ENCODE data around the gene MBD4. TPM values are rescaled to one million over a fixed set of nuclear protein-coding genes. Genes with fewer than 3 reads are reported as not detected.
"Not testable (repeated sequence)": the region's sequence is repeated elsewhere in the genome, so short reads cannot be mapped to it uniquely, and the experiment has no call there.

MBD4 gene
- total RNA-seq, 2 experiments from 2014 or later = 38.9 to 44.5 TPM

- H3K27ac Mint-ChIP-seq = peak overlapping the region; percentile 98
- peak; percentile 6 for ATAC-seq
- no peaks in the 10 kb centered on the region for H3K27me3 Mint-ChIP-seq
- peak; percentile 20 for DNase-seq
- intact Hi-C loops (cut with micrococcal nuclease) = no loop called here
- peaks cover 19% of the 10 kb centered on the region for H3K36me3 Mint-ChIP-seq (ENCODE audit: low read depth)
- ChIA-PET CTCF (interaction anchor here (0.7 to 2.8 kb wide), 6 partner anchors 14 to 82 kb away, joined by 3 to 14 read pairs (median 9); a partner anchor contains a TSS), POLR2A (interaction anchor here (0.6 to 3.2 kb wide), 5 partner anchors 31 to 974 kb away, joined by 3 to 22 read pairs (median 4); a partner anchor contains a TSS)
- TF ChIP-seq CTCF (IDR thresholded peaks at IDR 0.05) = no peak
- H3K4me1 Mint-ChIP-seq (ENCODE audit: low read depth) = peaks cover 33% of the 10 kb centered on the region
- peak overlapping the region; percentile 92 for H3K4me3 Mint-ChIP-seq
- no peaks in the 10 kb centered on the region for H3K9me3 Mint-ChIP-seq
Observed at GRCh38 chr3:129398803-129399144, 41.0 kb downstream of the MBD4 start.

- ATAC-seq; DNase-seq; H3K9me3 Mint-ChIP-seq; H3K4me3 Mint-ChIP-seq; H3K27ac Mint-ChIP-seq; intact Hi-C loops (cut with micrococcal nuclease); POLR2A ChIA-PET; CTCF ChIA-PET; H3K27me3 Mint-ChIP-seq: not testable (repeated sequence)
- peaks cover 29% of the 10 kb centered on the region for H3K4me1 Mint-ChIP-seq (ENCODE audit: low read depth)
- H3K36me3 Mint-ChIP-seq (ENCODE audit: low read depth) = peaks cover 42% of the 10 kb centered on the region
Observed at GRCh38 chr3:129393760-129394564, 45.8 kb downstream of the MBD4 start.

GRCh38 chr3:129393271-129393670 is 46.5 kb downstream of the MBD4 start:
- no peak for TF ChIP-seq CTCF (IDR thresholded peaks at IDR 0.05)
- H3K27me3 Mint-ChIP-seq = no peaks in the 10 kb centered on the region
- intact Hi-C loops (cut with micrococcal nuclease) = no loop called here
- H3K36me3 Mint-ChIP-seq (ENCODE audit: low read depth) = peaks cover 38% of the 10 kb centered on the region
- H3K4me3 Mint-ChIP-seq = no peak overlapping the region
- POLR2A ChIA-PET = no interaction called here
- DNase-seq (no peak), ATAC-seq (no peak)
- peaks cover 25% of the 10 kb centered on the region for H3K4me1 Mint-ChIP-seq (ENCODE audit: low read depth)
- no peaks in the 10 kb centered on the region for H3K9me3 Mint-ChIP-seq
- H3K27ac Mint-ChIP-seq = no peak overlapping the region
- CTCF ChIA-PET = no interaction called here

- H3K27ac Mint-ChIP-seq; H3K9me3 Mint-ChIP-seq; H3K27me3 Mint-ChIP-seq; intact Hi-C loops (cut with micrococcal nuclease); H3K4me3 Mint-ChIP-seq; POLR2A ChIA-PET; ATAC-seq; DNase-seq: not testable (repeated sequence)
- Mint-ChIP-seq H3K4me1 (ENCODE audit: low read depth) (peaks cover 16% of the 10 kb centered on the region), H3K36me3 (ENCODE audit: low read depth) (peaks cover 42% of the 10 kb centered on the region)
- CTCF ChIA-PET = interaction anchor here (1.3 to 2.1 kb wide), 2 partner anchors 8 to 9 kb away, joined by 4 to 5 read pairs; no protein-coding TSS in a partner anchor
Observed at GRCh38 chr3:129392106-129392887, 47.5 kb downstream of the MBD4 start.

- ChIA-PET POLR2A (interaction anchor here (0.6 to 1.8 kb wide), 2 partner anchors 8 to 75 kb away, joined by 3 to 4 read pairs; a partner anchor contains a TSS), CTCF (interaction anchor here (1.3 to 2.1 kb wide), 2 partner anchors 8 kb away, joined by 4 to 5 read pairs; no protein-coding TSS in a partner anchor)
- H3K27ac Mint-ChIP-seq; DNase-seq; H3K27me3 Mint-ChIP-seq; intact Hi-C loops (cut with micrococcal nuclease); ATAC-seq; H3K4me3 Mint-ChIP-seq; H3K9me3 Mint-ChIP-seq; H3K4me1 Mint-ChIP-seq (ENCODE audit: low read depth): not testable (repeated sequence)
- peaks cover 47% of the 10 kb centered on the region for H3K36me3 Mint-ChIP-seq (ENCODE audit: low read depth)
Observed at GRCh38 chr3:129391583-129391982, 48.2 kb downstream of the MBD4 start.

- TF ChIP-seq CTCF (IDR thresholded peaks at IDR 0.05) = no peak
- intact Hi-C loops (cut with micrococcal nuclease) = no loop called here
- no peak overlapping the region for H3K4me3 Mint-ChIP-seq
- peaks cover 39% of the 10 kb centered on the region for H3K36me3 Mint-ChIP-seq (ENCODE audit: low read depth)
- CTCF ChIA-PET = no interaction called here
- no peak overlapping the region for H3K27ac Mint-ChIP-seq
- POLR2A ChIA-PET = no interaction called here
- peaks cover 1% of the 10 kb centered on the region for H3K4me1 Mint-ChIP-seq (ENCODE audit: low read depth)
- DNase-seq (no peak), ATAC-seq (no peak)
- H3K9me3 Mint-ChIP-seq = no peaks in the 10 kb centered on the region
- H3K27me3 Mint-ChIP-seq = no peaks in the 10 kb centered on the region
Observed at GRCh38 chr3:129389572-129389937, 50.2 kb downstream of the MBD4 start.

GRCh38 chr3:129388791-129389571 is 50.8 kb downstream of the MBD4 start:
- intact Hi-C loops (cut with micrococcal nuclease); DNase-seq; H3K4me1 Mint-ChIP-seq (ENCODE audit: low read depth); ATAC-seq; H3K9me3 Mint-ChIP-seq; POLR2A ChIA-PET; H3K27me3 Mint-ChIP-seq; H3K4me3 Mint-ChIP-seq; CTCF ChIA-PET: not testable (repeated sequence)
- peaks cover 39% of the 10 kb centered on the region for H3K36me3 Mint-ChIP-seq (ENCODE audit: low read depth)
- peak overlapping the region; percentile 42 for H3K27ac Mint-ChIP-seq

All from activated CD8-positive, alpha-beta T cell treated with anti-CD3 and anti-CD28 coated beads for 36 hours (primary cell).